Astrocyte (in vitro differentiated cells and primary cell): ENCODE results near the gene APOF. TPM values are rescaled to one million over a fixed set of nuclear protein-coding genes. Genes with fewer than 3 reads are reported as not detected.
"Not testable (repeated sequence)": the region's sequence is repeated elsewhere in the genome, so short reads cannot be mapped to it uniquely, and the experiment has no call there.

ENCODE experiments used
- DNase-seq: peaks from one replicate; pipeline ENCODE4 v3.0.0-alpha.2; 2010; ENCODE audit warnings: low read depth
- FAIRE-seq: peaks from 2 replicates; lab custom pipeline; 2011; peaks lifted over from hg19 to GRCh38; lab: Jason Lieb, UNC
- H2AFZ ChIP-seq: 2 replicates; pipeline ENCODE4 v1.6.0; 2012; ENCODE audit warnings: low read depth, low read length, inconsistent platforms
- H3K27ac ChIP-seq: 2 replicates; pipeline ENCODE4 v1.5.1; 2011; ENCODE audit warnings: low read depth, low read length, inconsistent platforms
- H3K27me3 ChIP-seq: 2 replicates; pipeline ENCODE4 v1.6.0; 2011; ENCODE audit warnings: low read length, inconsistent platforms; ENCODE audit not compliant: insufficient read depth
- H3K36me3 ChIP-seq: 2 replicates; pipeline ENCODE4 v1.5.1; 2011; ENCODE audit warnings: low read length, inconsistent platforms; ENCODE audit not compliant: insufficient read depth
- H3K4me1 ChIP-seq: 2 replicates; pipeline ENCODE4 v1.5.1; 2011; ENCODE audit warnings: low read length, inconsistent platforms; ENCODE audit not compliant: insufficient read depth
- H3K4me2 ChIP-seq: 2 replicates; pipeline ENCODE4 v1.6.0; 2012; ENCODE audit warnings: low read length, inconsistent platforms
- H3K4me3 ChIP-seq: 2 replicates; pipeline ENCODE4 v1.5.1; 2011; ENCODE audit warnings: low read depth, mild to moderate bottlenecking, low read length, inconsistent platforms; ENCODE audit not compliant: insufficient read depth
- H3K79me2 ChIP-seq: 2 replicates; pipeline ENCODE4 v1.6.0; 2012; ENCODE audit warnings: mild to moderate bottlenecking, low read length, inconsistent platforms; ENCODE audit not compliant: insufficient read depth
- H3K9ac ChIP-seq: 2 replicates; pipeline ENCODE4 v1.6.0; 2012; ENCODE audit warnings: mild to moderate bottlenecking, low read length, inconsistent platforms
- H3K9me3 ChIP-seq: 2 replicates; pipeline ENCODE4 v1.5.1; 2012; ENCODE audit warnings: low read depth, mild to moderate bottlenecking, low read length, inconsistent platforms; ENCODE audit not compliant: insufficient read depth
- H4K20me1 ChIP-seq: 2 replicates; pipeline ENCODE4 v1.6.0; 2012; ENCODE audit warnings: low read length, inconsistent platforms; ENCODE audit not compliant: insufficient read depth
- H3K27ac Mint-ChIP-seq: one replicate; pipeline ENCODE4 v1.8.0; 2021; ENCODE audit warnings: mild to moderate bottlenecking, mixed read lengths; ENCODE audit not compliant: unreplicated experiment
- H3K27me3 Mint-ChIP-seq: one replicate; pipeline ENCODE4 v1.8.0; 2021; ENCODE audit warnings: low read depth, mixed read lengths; ENCODE audit not compliant: unreplicated experiment
- H3K36me3 Mint-ChIP-seq: one replicate; pipeline ENCODE4 v1.8.0; 2021; ENCODE audit warnings: low read depth, mixed read lengths; ENCODE audit not compliant: unreplicated experiment
- H3K4me1 Mint-ChIP-seq: one replicate; pipeline ENCODE4 v1.8.0; 2021; ENCODE audit warnings: low read depth, mixed read lengths; ENCODE audit not compliant: unreplicated experiment
- H3K4me3 Mint-ChIP-seq: one replicate; pipeline ENCODE4 v1.8.0; 2021; ENCODE audit warnings: mild to moderate bottlenecking, moderate library complexity, mixed read lengths; ENCODE audit not compliant: unreplicated experiment
- H3K9me3 Mint-ChIP-seq: one replicate; pipeline ENCODE4 v1.8.0; 2021; ENCODE audit warnings: mild to moderate bottlenecking, mixed read lengths; ENCODE audit not compliant: unreplicated experiment
- CTCF ChIP-seq: IDR thresholded peaks from 2 replicates; pipeline ENCODE4 v1.5.1; 2011; ENCODE audit warnings: low read depth, mild to moderate bottlenecking, inconsistent platforms, low read length, moderate library complexity; ENCODE audit not compliant: insufficient read depth
- EZH2 ChIP-seq: IDR thresholded peaks from 2 replicates; pipeline ENCODE4 v1.6.1; 2012; ENCODE audit warnings: mild to moderate bottlenecking, low read length, inconsistent platforms; ENCODE audit not compliant: insufficient read depth
- total RNA-seq: library from RNA; stranded (reverse); gene quantifications from 2 replicates; pipeline ENCODE4 v1.2.1, GENCODE V29; 2021

APOF gene
- total RNA-seq, 1 donor from 2014 or later = not detected

- not testable (repeated sequence) for H3K4me3 ChIP-seq, H3K4me1 Mint-ChIP-seq, DNase-seq, H3K36me3 ChIP-seq, H3K9me3 ChIP-seq, H3K36me3 Mint-ChIP-seq, H3K79me2 ChIP-seq, H3K9ac ChIP-seq, H3K4me1 ChIP-seq, H2AFZ ChIP-seq, H3K27ac ChIP-seq, H3K4me2 ChIP-seq, H3K27ac Mint-ChIP-seq, H3K4me3 Mint-ChIP-seq, H3K27me3 Mint-ChIP-seq, H3K27me3 ChIP-seq, H4K20me1 ChIP-seq, FAIRE-seq
- H3K9me3 Mint-ChIP-seq = peaks cover 18% of the 10 kb centered on the region
Measured at GRCh38 chr12:56399466-56399865, 36.8 kb upstream of the APOF start.

- no peak overlapping the region for H3K9ac ChIP-seq
- no peak overlapping the region for H3K4me2 ChIP-seq
- peaks cover 10% of the 10 kb centered on the region for H3K27me3 Mint-ChIP-seq
- no peak overlapping the region for H3K27ac ChIP-seq
- no peak overlapping the region for H3K4me3 ChIP-seq
- TF ChIP-seq EZH2 = no peak
- TF ChIP-seq CTCF = no peak
- no peaks in the 10 kb centered on the region for H3K9me3 ChIP-seq
- H3K4me1 ChIP-seq = no peaks in the 10 kb centered on the region
- no peaks in the 10 kb centered on the region for H3K36me3 ChIP-seq
- H3K79me2 ChIP-seq = no peaks in the 10 kb centered on the region
- FAIRE-seq (no peak), DNase-seq (no peak)
- H2AFZ ChIP-seq = no peak overlapping the region
- peaks cover 4% of the 10 kb centered on the region for H3K36me3 Mint-ChIP-seq
- H3K27me3 ChIP-seq = no peaks in the 10 kb centered on the region
- H3K27ac Mint-ChIP-seq = no peak overlapping the region
- H4K20me1 ChIP-seq = no peaks in the 10 kb centered on the region
- H3K9me3 Mint-ChIP-seq = peaks cover 18% of the 10 kb centered on the region
- H3K4me1 Mint-ChIP-seq = no peaks in the 10 kb centered on the region
- no peak overlapping the region for H3K4me3 Mint-ChIP-seq
Measured at GRCh38 chr12:56398324-56398723, 35.7 kb upstream of the APOF start.

- TF ChIP-seq EZH2 (no peak), CTCF (no peak)
- H3K4me3 ChIP-seq = no peak overlapping the region
- peaks cover 4% of the 10 kb centered on the region for H3K27me3 Mint-ChIP-seq
Measured at GRCh38 chr12:56392331-56392730, 29.7 kb upstream of the APOF start.

More at GRCh38 chr12:56392331-56392730, 29.7 kb upstream of the APOF start:
- Histone ChIP-seq H3K4me1 (no peaks in the 10 kb centered on the region), H3K9me3 (no peaks in the 10 kb centered on the region), H3K79me2 (no peaks in the 10 kb centered on the region), H4K20me1 (no peaks in the 10 kb centered on the region), H3K4me2 (no peak overlapping the region), H3K27ac (no peak overlapping the region), H3K36me3 (no peaks in the 10 kb centered on the region), H3K9ac (no peak overlapping the region), H3K27me3 (no peaks in the 10 kb centered on the region), H2AFZ (no peak overlapping the region)
- no peak for DNase-seq
- H3K36me3 Mint-ChIP-seq = no peaks in the 10 kb centered on the region
- no peaks in the 10 kb centered on the region for H3K4me1 Mint-ChIP-seq
- H3K9me3 Mint-ChIP-seq = peaks cover 1% of the 10 kb centered on the region
- no peak overlapping the region for H3K27ac Mint-ChIP-seq
- FAIRE-seq = no peak
- no peak overlapping the region for H3K4me3 Mint-ChIP-seq
